H54 (cell line): Measurements from ENCODE around the gene NAA38.
"Not testable (repeated sequence)": the region's sequence is repeated elsewhere in the genome, so short reads cannot be mapped to it uniquely, and the experiment has no call there.

Experiments
- DNase-seq: peaks from one replicate; pipeline ENCODE4 v3.0.0; 2011; ENCODE audit warnings: low spot score, mixed read lengths; ENCODE audit not compliant: insufficient read length
- FAIRE-seq: peaks from 3 replicates; lab custom pipeline; 2011; peaks lifted over from hg19 to GRCh38; lab: Jason Lieb, UNC
- POLR2A ChIP-seq: IDR thresholded peaks from 2 replicates; pipeline ENCODE4 v1.6.1; 2011; ENCODE audit warnings: low read depth, mild to moderate bottlenecking, low read length

The NAA38 gene

DNA sequence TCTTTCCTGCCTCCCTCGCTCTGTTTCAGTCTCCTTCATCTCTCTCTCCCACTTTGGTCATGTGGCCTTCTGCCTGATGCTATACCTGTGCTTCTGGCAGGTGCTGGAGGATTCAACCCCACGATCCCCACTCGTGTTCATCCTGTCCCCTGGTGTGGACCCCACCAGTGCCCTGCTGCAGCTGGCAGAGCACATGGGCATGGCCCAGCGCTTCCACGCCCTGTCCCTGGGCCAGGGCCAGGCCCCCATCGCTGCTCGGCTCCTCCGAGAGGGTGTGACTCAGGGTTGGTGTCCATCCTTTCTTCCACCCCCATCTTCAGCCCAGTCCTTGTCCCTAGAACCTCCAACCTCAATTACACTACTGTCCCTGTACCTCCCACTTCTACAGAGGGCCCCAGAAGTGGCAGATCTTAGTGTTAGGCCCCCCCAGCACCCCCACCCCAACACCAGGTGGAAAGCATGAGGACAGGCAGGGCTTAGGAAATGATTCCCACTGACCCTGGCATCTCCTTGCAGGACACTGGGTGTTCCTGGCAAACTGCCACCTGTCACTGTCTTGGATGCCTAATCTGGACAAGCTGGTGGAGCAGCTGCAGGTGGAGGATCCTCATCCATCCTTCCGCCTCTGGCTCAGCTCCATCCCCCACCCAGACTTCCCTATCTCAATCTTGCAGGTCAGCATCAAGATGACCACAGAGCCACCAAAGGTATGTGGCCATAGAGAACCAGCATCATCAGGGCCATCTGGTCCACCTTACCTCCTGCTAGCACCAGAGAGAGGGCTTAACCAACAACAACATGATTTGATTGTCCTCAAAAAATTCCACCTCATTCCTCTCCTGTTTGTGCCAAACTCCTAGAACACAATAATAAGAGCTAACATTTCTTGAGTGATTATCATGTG lies 33.1 kb downstream of the NAA38 start:
- DNase-seq (no peak), FAIRE-seq (no peak)
- no peak for TF ChIP-seq POLR2A

GRCh38 chr17:7823581-7824001 lies 33.8 kb downstream of the NAA38 start:
- TF ChIP-seq POLR2A = no peak
- FAIRE-seq (no peak), DNase-seq (no peak)

- DNase-seq (no peak), FAIRE-seq (no peak)
- no peak for TF ChIP-seq POLR2A
These were observed 35.2 kb downstream of the NAA38 start for GRCh38 chr17:7822126-7822525.

DNA sequence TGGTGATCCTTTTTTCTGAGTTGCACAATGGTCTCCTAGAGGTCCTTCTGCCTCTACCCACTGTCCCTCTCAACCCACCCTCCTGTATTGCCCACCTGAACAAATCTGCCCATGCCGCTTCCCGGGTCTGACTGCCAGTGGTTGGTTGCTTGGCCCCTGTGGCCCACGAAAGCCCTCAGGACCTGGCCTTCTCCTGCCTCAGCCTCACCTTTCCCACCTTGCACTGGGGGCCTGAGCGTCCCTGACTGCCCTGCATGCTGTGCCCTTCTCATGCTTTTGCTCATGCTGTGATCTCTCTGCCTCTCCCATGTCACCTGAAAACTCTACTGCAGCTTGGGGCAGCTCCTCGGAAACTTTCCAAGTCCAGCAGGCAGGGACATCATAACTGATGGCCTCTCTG lies 37.1 kb downstream of the NAA38 start:
- DNase-seq = no peak
- TF ChIP-seq POLR2A = no peak
- no peak for FAIRE-seq

- no peak for TF ChIP-seq POLR2A
- DNase-seq (no peak), FAIRE-seq (no peak)
These were observed 38.4 kb downstream of the NAA38 start for GRCh38 chr17:7818746-7819645.

- FAIRE-seq = no peak
- no peak for TF ChIP-seq POLR2A
- DNase-seq = no peak
These were observed 39.3 kb downstream of the NAA38 start for GRCh38 chr17:7818026-7818425.

GRCh38 chr17:7817643-7817964 lies 39.8 kb downstream of the NAA38 start:
- FAIRE-seq (no peak), DNase-seq (no peak)
- TF ChIP-seq POLR2A = no peak

DNA sequence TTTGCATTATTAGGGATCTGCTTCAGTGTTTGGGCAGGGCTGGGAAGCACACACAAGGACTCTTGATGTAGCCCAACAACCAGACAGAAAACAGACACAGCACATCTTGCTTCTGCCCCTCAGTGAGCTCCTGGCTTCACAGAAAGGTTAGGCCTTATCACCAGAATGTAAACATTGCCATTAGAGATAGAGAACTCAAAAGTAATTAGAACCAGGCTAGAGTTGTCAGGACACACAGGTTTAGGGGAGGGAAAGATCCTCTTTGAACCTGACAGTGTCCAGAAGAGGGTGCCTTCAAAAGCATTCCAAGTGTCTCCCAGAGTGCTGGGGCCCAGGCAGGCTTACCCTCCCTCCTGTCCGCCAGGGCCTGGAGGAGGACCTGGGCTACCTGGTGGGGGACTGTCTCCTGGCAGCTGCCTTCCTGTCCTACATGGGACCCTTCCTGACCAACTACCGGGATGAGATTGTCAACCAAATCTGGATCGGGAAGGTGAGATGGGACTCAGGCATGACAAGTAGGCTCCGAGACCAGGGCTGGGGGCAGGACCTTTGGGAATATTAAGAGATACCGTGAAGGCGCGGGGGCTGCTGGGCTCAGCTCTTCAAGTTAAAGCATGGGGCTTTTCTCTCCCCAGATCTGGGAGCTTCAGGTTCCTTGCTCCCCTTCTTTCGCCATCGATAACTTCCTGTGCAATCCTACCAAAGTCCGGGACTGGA lies 40.3 kb downstream of the NAA38 start:
- DNase-seq = no peak
- no peak for TF ChIP-seq POLR2A
- FAIRE-seq = no peak

- FAIRE-seq (no peak), DNase-seq (no peak)
- no peak for TF ChIP-seq POLR2A
These were observed 42.4 kb downstream of the NAA38 start for GRCh38 chr17:7814969-7815368.

DNA sequence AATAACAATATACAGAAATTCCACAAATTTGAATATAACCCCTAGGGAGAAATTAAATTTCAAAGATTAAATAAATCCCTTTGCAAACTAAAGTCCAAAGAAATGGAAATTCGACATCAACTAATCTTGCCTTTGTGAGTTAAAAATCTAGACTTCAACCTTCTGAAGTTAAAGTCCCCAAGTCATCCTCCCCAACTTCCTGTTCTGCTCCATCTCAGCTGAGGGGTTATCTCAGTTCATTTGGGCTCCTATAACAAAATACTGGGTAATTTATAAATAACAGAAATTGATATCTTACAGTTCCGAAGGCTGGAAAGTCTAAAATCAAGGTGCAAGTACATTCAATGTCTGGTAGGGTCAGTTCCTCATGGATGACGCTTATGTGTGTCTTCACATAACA lies 46.1 kb downstream of the NAA38 start:
- no peak for DNase-seq
- no peak for TF ChIP-seq POLR2A
- no peak for FAIRE-seq

DNA sequence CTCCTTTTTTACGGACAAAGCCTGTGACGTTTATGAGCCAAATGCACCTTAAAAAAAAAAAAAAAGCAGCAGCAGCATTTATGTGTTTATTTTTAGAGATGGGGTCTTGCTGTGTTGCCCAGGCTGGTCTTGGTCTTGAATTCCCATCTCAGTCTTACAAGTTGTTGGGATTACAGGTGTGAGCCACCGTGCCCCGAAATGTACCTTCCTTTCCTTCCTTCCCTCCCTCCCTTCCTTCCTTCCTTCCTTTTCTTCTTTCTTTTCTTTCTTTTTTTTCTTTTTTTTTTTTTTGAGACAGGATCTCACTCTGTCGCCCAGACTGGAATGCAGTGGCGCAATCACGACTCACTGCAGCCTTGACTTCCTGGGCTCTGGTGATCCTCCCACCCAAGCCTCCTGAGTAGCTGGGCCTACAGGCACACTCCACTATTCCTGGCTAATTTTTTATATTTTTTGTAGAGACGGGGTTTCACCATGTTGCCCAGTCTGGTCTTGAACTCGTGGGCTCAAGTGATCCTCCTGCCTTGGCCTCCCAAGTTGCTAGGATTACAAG lies 47.5 kb downstream of the NAA38 start:
- not testable (repeated sequence) for DNase-seq, FAIRE-seq

DNA sequence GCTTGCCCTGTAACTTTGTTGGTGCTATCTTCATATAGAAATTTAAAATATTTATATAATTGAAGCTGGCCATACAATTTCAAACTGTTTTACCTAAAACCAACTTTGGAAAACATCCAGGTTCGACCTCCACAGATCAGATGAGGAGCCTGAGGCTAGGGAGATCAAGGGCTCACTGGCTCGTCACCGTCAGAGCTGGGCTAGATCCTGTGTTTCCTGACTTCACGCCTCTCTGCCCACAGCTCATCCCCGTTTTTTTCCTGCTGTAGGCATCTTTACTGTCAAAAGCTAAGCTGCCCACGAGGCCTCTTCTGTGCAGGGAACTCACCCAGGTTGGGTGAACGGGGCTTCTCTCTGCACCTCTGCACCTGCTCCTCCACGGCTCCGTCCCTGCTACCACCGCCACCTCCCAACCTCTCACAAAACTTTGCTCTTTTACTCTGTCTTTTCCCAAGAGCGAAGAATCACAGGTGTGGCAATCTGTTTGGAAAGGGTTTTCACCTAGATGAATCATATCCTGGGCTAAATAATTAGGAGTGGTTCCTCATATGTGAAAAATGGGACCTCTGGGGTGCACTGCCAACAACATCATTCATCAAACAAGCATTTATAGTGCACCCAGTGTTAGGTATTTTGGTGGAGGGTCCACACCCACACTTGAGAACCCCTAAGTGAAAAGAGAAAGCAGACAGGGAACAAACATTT lies 48.1 kb downstream of the NAA38 start:
- no peak for TF ChIP-seq POLR2A
- DNase-seq (no peak), FAIRE-seq (no peak)

DNA sequence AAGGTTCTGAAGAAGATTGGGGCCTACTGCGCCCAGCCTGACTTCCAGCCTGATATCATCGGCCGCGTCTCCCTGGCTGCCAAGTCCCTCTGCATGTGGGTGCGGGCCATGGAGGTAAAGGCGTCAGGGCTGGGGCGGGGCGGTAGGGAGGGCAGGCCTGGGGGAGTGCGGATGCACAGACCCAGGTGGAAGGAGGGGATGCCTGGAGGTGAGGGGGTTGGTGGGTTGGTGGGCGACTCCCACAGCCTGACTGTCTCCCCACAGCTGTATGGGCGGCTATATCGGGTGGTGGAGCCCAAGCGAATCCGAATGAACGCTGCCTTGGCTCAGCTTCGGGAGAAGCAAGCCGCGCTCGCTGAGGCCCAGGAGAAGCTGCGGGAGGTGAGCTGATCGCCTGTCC lies 50.2 kb downstream of the NAA38 start:
- no peak for FAIRE-seq
- no peak for TF ChIP-seq POLR2A
- DNase-seq = no peak
